Keratinocyte (primary cell): Measurements from ENCODE around the gene ZNF488. TPM values are rescaled to one million over a fixed set of nuclear protein-coding genes. Genes with fewer than 3 reads are reported as not detected.
"Not testable (repeated sequence)": the region's sequence is repeated elsewhere in the genome, so short reads cannot be mapped to it uniquely, and the experiment has no call there.

Experiments used
- DNase-seq: peaks from one replicate; pipeline ENCODE4 v3.0.0-alpha.2; 2011; ENCODE audit warnings: low read depth, missing footprints, low spot score
- FAIRE-seq: peaks from 2 replicates; lab custom pipeline; 2011; peaks lifted over from hg19 to GRCh38; lab: Jason Lieb, UNC
- H2AFZ ChIP-seq: 2 replicates; pipeline ENCODE4 v1.6.0; 2012; ENCODE audit warnings: low read length, control low read depth, inconsistent platforms; ENCODE audit not compliant: control insufficient read depth
- H3K27ac ChIP-seq: 2 replicates; pipeline ENCODE4 v1.5.1; 2011; ENCODE audit warnings: low read length; ENCODE audit not compliant: control insufficient read depth, insufficient read depth
- H3K27me3 ChIP-seq: 3 replicates; pipeline ENCODE4 v1.6.0; 2011; ENCODE audit warnings: low read length; ENCODE audit not compliant: control insufficient read depth, insufficient read depth; ENCODE audit errors: extremely low read depth
- H3K36me3 ChIP-seq, 2 experiments: 2 replicates in 1 of 2; 3 replicates in 1 of 2; pipeline ENCODE4 v1.5.1; 2011; ENCODE audit warnings: low read length in 2 of 2, mild to moderate bottlenecking in 1 of 2; ENCODE audit not compliant: control insufficient read depth in 2 of 2, insufficient read depth in 2 of 2; ENCODE audit errors: extremely low read depth in 1 of 2
- H3K4me1 ChIP-seq: 3 replicates; pipeline ENCODE4 v1.5.1; 2011; ENCODE audit warnings: low read length; ENCODE audit not compliant: control insufficient read depth, insufficient read depth; ENCODE audit errors: extremely low read depth
- H3K4me2 ChIP-seq: 3 replicates; pipeline ENCODE4 v1.6.0; 2011; ENCODE audit warnings: low read depth, low read length; ENCODE audit not compliant: control insufficient read depth, insufficient read depth; ENCODE audit errors: extremely low read depth
- H3K4me3 ChIP-seq, 3 experiments: fragments of 200-600 bp in 1 of 3; sonication (generic) in 1 of 3; 2 replicates in 2 of 3; 3 replicates in 1 of 3; pipeline ENCODE4 v1.5.1; 2011 to 2016; ENCODE audit warnings: low read length in 3 of 3, mild to moderate bottlenecking in 3 of 3, control low read depth in 2 of 3, inconsistent platforms in 1 of 3, low read depth in 1 of 3, mixed read lengths in 1 of 3, mixed run types in 1 of 3, moderate library complexity in 1 of 3; ENCODE audit not compliant: control insufficient read depth in 2 of 3, insufficient read depth in 2 of 3; ENCODE audit errors: extremely low read depth in 1 of 3
- H3K79me2 ChIP-seq: 2 replicates; pipeline ENCODE4 v1.6.0; 2012; ENCODE audit warnings: low read length; ENCODE audit not compliant: control insufficient read depth, insufficient read depth
- H3K9ac ChIP-seq: 3 replicates; pipeline ENCODE4 v1.6.0; 2011; ENCODE audit warnings: low read length; ENCODE audit not compliant: control insufficient read depth, insufficient read depth; ENCODE audit errors: extremely low read depth
- H3K9me1 ChIP-seq: 3 replicates; pipeline ENCODE4 v1.6.0; 2011; ENCODE audit warnings: low read length; ENCODE audit not compliant: control insufficient read depth, insufficient read depth; ENCODE audit errors: extremely low read depth
- H3K9me3 ChIP-seq: 2 replicates; pipeline ENCODE4 v1.5.1; 2012; ENCODE audit warnings: low read depth, low read length; ENCODE audit not compliant: control insufficient read depth
- H4K20me1 ChIP-seq: 3 replicates; pipeline ENCODE4 v1.6.0; 2011; ENCODE audit warnings: low read length; ENCODE audit not compliant: control insufficient read depth, insufficient read depth; ENCODE audit errors: extremely low read depth
- CTCF ChIP-seq, 3 experiments: IDR thresholded peaks in 1 of 3; conservative IDR thresholded peaks in 1 of 3; optimal IDR thresholded peaks in 1 of 3; 2 replicates in 2 of 3; 3 replicates in 1 of 3; pipeline versions ENCODE3 to v1.5.1; 2011; ENCODE audit warnings: low read length in 3 of 3, mild to moderate bottlenecking in 3 of 3, moderate library complexity in 2 of 3, control low read depth in 1 of 3, inconsistent platforms in 1 of 3; ENCODE audit not compliant: insufficient read depth in 2 of 3; ENCODE audit errors: extremely low read depth in 1 of 3
- EZH2 ChIP-seq: IDR thresholded peaks from one replicate; pipeline ENCODE4 v1.6.1; 2012; ENCODE audit warnings: inconsistent platforms, mild to moderate bottlenecking, low read length, moderate library complexity
- dilution Hi-C: fragments of 300-500 bp; cut with MboI; formaldehyde crosslinking; loops from one replicate; pipeline ENCODE4 v1.7.0; 2020; ENCODE audit warnings: low sequenced_read_pairs; ENCODE audit not compliant: extremely low pct_ligation_motif_present
- polyA plus RNA-seq, 5 experiments: library from polyadenylated mRNA; depleted of rRNA in 3 of 5; stranded (reverse) in 3 of 5; stranded (forward) in 1 of 5; unstranded in 1 of 5; fragments of >200 nt; gene quantifications; 1 replicate in 1 of 5; 2 replicates in 3 of 5; 3 replicates in 1 of 5; pipeline versions ENCODE4 v1.2.1 to v1.2.3, GENCODE V29; 2011 to 2012; ENCODE audit warnings: missing spikeins in 2 of 5, low read depth in 1 of 5, low replicate concordance in 1 of 5

The ZNF488 gene
- polyA plus RNA-seq, 1 donor (not counting 4 experiments of a cell fraction or from before 2014, with no cell fraction given) = 1.2 TPM

DNA sequence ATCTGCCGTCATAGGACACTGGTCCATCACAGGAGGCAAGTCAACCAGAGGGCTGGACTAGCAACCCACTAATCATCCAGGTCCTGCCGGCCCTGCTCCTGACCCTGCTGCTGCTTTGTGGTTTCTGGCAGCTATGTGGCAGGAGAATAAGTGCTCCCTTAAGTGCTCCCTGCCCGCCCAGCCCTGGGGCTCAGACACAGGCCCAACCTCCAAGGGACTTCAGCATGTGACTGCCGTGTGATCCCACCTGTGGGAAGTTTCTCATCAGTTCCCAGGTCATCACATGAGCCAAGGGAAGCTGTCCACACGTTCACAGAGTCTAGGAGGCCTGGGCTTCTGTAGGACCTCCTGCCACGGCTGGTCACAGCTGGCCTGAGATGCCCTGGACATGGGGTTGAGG, 34.2 kb upstream of the ZNF488 start:
- Histone ChIP-seq H3K9me1 (no peaks in the 10 kb centered on the region), H3K9me3 (no peaks in the 10 kb centered on the region), H2AFZ (no peak overlapping the region), H3K36me3 (no peaks in the 10 kb centered on the region), H3K27me3 (no peaks in the 10 kb centered on the region), H3K4me3 (no peak overlapping the region), H3K79me2 (no peaks in the 10 kb centered on the region), H4K20me1 (no peaks in the 10 kb centered on the region), H3K9ac (no peak overlapping the region), H3K4me2 (no peak overlapping the region), H3K27ac (no peak overlapping the region), H3K4me1 (no peaks in the 10 kb centered on the region)
- dilution Hi-C loops = no loop called here
- no peak for TF ChIP-seq EZH2
- TF ChIP-seq CTCF (optimal IDR thresholded peaks at IDR 0.05 in 1 of 3, IDR thresholded peaks at IDR 0.05 in 1 of 3, conservative IDR thresholded peaks at IDR 0.05 in 1 of 3; ENCODE audit: extremely low read depth in 1 of 3, insufficient read depth in 2 of 3, low read length in 3 of 3) = no peak
- DNase-seq (no peak), FAIRE-seq (no peak)

DNA sequence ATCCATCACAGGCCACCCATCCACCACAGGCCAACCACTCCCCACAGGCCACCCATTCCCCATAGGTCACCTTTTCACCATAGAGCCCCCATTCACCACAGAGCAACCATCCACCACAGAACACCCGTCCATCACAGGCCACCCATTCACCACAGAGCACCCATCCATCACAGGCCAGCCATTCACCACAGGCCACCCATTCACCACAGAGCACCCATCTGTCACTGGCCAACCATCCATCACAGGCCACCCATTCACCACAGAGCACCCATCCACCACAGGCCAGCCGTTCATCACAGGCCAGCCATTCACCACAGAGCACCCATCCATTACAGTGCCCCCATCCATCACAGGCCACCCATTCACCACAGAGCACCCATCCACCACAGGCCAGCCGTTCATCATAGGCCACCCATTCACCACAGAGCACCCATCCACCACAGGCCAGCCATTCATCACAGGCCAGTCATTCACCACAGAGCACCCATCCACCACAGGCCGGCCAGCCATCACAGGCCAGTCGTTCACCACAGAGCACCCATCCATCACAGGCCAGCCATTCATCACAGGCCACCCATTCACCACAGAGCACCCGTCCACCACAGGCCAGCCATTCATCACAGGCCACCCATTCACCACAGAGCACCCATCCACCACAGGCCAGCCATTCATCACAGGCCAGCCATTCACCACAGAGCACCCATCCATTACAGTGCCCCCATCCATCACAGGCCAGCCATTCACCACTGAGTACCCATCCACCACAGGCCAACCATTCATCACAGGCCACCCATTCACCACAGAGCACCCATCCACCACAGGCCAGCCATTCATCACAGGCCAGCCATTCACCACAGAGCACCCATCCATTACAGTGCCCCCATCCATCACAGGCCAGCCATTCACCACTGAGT, 32.5 kb upstream of the ZNF488 start:
- H2AFZ ChIP-seq, H3K9ac ChIP-seq, H3K36me3 ChIP-seq, H3K79me2 ChIP-seq, FAIRE-seq, H3K4me1 ChIP-seq, H3K9me3 ChIP-seq, H3K9me1 ChIP-seq, dilution Hi-C loops, H3K4me3 ChIP-seq, H3K4me2 ChIP-seq, H4K20me1 ChIP-seq, DNase-seq, H3K27ac ChIP-seq, H3K27me3 ChIP-seq: not testable (repeated sequence)
